Nephron progenitor cell (in vitro differentiated cells): ENCODE data around the gene ADGRD2.
A peak's percentile ranks its signal among the peaks of the same experiment; 100 is the strongest.

Experiments
- DNase-seq: peaks from one replicate; pipeline ENCODE4 v3.0.0; 2021
- H3K27ac Mint-ChIP-seq: 2 replicates; pipeline ENCODE4 v1.8.0; 2021; ENCODE audit warnings: mild to moderate bottlenecking, moderate library complexity, mixed read lengths
- H3K27me3 Mint-ChIP-seq: 2 replicates; pipeline ENCODE4 v1.8.0; 2021; ENCODE audit warnings: mild to moderate bottlenecking, low read depth, mixed read lengths; ENCODE audit not compliant: poor library complexity
- H3K36me3 Mint-ChIP-seq: 2 replicates; pipeline ENCODE4 v1.8.0; 2021; ENCODE audit warnings: low read depth, mixed read lengths
- H3K4me1 Mint-ChIP-seq: 2 replicates; pipeline ENCODE4 v1.8.0; 2021; ENCODE audit warnings: mixed read lengths
- H3K4me3 Mint-ChIP-seq: 2 replicates; pipeline ENCODE4 v1.8.0; 2021; ENCODE audit warnings: mild to moderate bottlenecking, moderate library complexity, mixed read lengths
- H3K9me3 Mint-ChIP-seq: 2 replicates; pipeline ENCODE4 v1.8.0; 2021; ENCODE audit warnings: mild to moderate bottlenecking, moderate library complexity, mixed read lengths
- TF ChIP-seq, protein P1 (sequence below): fragments of 200-600 bp; sonication (generic); IDR thresholded peaks from 2 replicates; pipeline ENCODE4 v1.5.0; 2021; ENCODE audit warnings: antibody characterized with exemption

Gene ADGRD2

DNA sequence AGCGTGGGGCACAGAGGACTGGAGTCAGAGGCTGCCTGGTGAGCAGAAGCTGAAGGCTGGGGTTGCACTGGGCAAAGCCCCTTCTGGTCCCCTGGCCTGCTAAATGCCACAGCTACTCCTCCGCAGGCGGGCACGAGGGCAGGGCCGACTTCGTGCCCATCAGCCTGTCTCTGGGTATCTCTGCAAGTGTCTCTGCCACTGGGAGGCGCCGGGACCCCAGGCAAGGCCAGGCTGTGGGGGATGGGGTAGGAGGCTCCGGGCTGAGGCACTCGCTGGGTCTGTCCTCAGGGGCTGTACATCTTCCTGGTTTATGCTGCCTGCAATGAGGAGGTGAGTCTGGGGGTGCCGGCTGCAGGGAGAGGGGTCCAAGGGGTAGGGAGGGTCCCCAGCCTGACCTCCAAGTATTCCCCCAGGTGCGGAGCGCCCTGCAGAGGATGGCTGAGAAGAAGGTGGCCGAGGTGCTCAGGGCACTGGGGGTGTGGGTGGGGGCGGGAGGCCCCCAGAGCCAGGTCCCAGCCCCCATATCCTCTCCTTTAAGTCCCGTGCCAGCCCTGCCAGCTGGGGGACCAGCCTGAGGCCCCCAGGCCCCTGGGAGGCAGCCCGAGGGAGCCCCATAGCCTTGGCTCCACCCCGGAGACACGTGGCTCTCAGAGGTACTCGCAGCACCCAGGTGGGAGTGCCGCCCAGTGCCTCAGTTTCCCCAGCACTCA is 25.1 kb downstream of the ADGRD2 start:
- TF ChIP-seq, protein P1, sequence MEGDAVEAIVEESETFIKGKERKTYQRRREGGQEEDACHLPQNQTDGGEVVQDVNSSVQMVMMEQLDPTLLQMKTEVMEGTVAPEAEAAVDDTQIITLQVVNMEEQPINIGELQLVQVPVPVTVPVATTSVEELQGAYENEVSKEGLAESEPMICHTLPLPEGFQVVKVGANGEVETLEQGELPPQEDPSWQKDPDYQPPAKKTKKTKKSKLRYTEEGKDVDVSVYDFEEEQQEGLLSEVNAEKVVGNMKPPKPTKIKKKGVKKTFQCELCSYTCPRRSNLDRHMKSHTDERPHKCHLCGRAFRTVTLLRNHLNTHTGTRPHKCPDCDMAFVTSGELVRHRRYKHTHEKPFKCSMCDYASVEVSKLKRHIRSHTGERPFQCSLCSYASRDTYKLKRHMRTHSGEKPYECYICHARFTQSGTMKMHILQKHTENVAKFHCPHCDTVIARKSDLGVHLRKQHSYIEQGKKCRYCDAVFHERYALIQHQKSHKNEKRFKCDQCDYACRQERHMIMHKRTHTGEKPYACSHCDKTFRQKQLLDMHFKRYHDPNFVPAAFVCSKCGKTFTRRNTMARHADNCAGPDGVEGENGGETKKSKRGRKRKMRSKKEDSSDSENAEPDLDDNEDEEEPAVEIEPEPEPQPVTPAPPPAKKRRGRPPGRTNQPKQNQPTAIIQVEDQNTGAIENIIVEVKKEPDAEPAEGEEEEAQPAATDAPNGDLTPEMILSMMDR, result no peak
- H3K27ac Mint-ChIP-seq, result no peak overlapping the region
- H3K4me1 Mint-ChIP-seq, result peaks cover 24% of the 10 kb centered on the region
- H3K4me3 Mint-ChIP-seq, result no peak overlapping the region
- H3K9me3 Mint-ChIP-seq, result no peaks in the 10 kb centered on the region
- no peaks in the 10 kb centered on the region for H3K36me3 Mint-ChIP-seq
- DNase-seq, result no peak
- H3K27me3 Mint-ChIP-seq, result peaks cover 23% of the 10 kb centered on the region

DNA sequence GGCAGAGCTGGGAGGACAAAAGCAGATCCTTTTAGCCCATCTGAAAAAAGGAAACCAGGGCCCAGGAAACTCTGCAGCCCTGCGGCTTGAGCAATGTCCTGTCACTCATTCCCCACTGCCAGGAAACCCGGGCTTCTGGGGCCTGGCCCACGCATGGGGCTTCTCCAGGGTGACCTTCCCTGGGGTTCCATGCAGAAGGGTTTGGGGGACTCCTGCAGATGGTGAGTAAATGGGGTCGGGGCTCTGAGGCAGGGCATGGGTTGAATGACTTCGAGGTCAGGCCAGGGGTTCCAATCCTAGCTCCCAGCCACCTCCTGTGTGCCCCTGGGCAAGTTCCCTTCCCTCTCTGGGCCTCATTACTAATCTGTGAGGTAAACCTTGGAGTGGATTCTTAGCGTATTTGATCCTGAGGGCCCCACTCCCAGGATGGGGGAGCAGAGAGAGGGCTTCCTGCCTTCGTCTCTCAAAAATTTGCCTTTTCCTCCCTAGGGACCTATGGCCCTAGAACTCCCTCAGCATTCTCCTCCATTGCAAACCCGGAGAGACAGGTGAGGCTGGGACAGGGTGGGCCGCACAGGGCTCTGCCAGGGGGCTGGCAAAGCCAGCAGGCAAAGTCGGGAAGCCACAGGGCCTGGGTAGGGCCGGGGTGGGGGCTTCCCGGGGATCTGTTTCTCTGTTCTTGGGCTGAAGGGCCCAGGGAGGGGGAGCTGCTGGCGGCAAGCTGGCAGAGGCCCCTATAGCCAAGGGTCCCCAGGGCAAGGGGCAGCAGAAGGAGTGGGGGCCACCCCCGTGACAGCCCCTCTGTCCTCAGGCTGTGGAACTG is 25.8 kb downstream of the ADGRD2 start:
- no peaks in the 10 kb centered on the region for H3K36me3 Mint-ChIP-seq
- H3K9me3 Mint-ChIP-seq, result no peaks in the 10 kb centered on the region
- H3K4me1 Mint-ChIP-seq, result peaks cover 25% of the 10 kb centered on the region
- peaks cover 28% of the 10 kb centered on the region for H3K27me3 Mint-ChIP-seq
- H3K4me3 Mint-ChIP-seq, result no peak overlapping the region
- TF ChIP-seq, protein P1, result no peak
- no peak for DNase-seq
- no peak overlapping the region for H3K27ac Mint-ChIP-seq

DNA sequence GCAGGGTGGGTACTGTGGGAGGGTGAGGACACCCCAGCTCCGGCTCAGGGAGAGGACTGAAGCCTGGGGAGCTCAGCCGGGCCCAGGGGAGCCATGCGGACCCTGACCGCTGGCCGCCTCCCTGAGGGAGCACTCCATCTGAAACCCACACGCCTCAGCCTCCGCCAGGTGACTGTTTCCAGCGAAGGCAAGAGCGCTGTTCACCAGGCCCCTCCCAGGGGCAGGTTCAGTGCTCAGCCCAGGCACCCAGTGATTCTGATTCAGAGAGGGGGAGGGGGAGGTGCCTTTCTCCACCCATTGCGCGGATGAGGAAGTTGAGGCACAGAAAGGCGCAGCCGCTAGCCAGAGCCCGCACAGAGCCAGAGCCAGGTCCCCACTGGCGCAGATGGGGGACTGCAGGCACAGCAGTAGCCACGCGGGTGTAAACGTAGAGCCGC is 27.0 kb downstream of the ADGRD2 start:
- Mint-ChIP-seq H3K4me1 (peaks cover 25% of the 10 kb centered on the region), H3K36me3 (no peaks in the 10 kb centered on the region), H3K9me3 (no peaks in the 10 kb centered on the region), H3K4me3 (no peak overlapping the region), H3K27me3 (peaks cover 34% of the 10 kb centered on the region), H3K27ac (no peak overlapping the region)
- TF ChIP-seq, protein P1, result no peak
- no peak for DNase-seq

DNA sequence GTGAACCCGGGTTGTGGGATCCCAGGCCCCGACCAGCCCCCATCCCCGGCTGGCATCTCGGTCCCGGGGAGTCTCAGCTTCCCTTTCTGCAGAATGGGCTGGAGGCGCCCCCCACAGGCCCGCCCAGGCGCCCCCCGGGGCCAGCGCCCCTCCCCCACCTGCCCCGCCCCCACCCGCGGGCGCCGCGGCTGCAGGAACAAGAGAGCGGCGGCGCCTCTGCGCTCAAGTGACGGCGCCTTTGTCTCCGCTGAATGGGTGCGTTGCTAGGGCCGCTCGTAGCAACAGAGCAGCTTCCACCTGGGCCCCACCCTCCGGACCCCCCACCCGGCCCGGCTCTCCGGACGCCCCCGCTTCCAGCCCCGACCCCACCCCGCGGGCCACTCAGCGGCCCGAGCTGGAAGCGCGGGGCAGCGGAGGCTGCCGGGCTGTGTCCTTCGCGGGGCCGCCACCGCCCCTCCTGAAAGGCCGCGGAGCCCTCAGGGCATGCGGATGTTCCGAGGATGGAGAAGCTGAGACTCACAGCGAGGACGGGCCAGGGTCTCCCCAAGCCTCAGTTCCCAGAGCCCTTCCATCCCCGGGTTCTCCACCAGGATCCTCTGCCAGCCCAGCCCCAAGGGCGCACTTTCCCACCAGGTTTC is 27.5 kb downstream of the ADGRD2 start:
- H3K4me3 Mint-ChIP-seq, result peak overlapping the region; percentile 76
- TF ChIP-seq, protein P1, result no peak

DNA sequence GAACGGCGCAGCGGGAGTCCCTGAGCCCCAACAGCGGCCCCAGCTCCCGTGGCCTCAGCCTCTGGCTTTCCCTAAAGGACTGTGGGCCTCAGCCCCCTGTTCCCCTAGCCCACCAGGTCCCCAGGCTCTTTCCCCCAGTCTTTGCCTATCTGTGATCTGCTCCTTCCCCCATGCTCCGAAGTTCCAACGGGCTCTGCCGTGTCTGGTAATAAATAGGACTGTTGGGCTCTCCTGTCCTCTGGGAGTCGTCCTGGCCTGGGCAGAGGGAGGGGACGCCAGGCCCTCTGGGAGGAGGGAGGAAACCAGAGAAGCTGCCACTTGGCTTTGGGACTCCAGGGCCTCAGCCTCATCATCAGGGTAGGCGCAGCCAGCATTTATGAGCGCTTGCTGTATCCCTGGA is 28.1 kb downstream of the ADGRD2 start:
- TF ChIP-seq, protein P1, result no peak
- no peaks in the 10 kb centered on the region for H3K36me3 Mint-ChIP-seq
- H3K4me3 Mint-ChIP-seq, result peak overlapping the region; percentile 76
- DNase-seq, result peak; percentile 39
- peaks cover 44% of the 10 kb centered on the region for H3K27me3 Mint-ChIP-seq
- H3K4me1 Mint-ChIP-seq, result peaks cover 18% of the 10 kb centered on the region
- peak overlapping the region; percentile 55 for H3K27ac Mint-ChIP-seq
- no peaks in the 10 kb centered on the region for H3K9me3 Mint-ChIP-seq

More for the DNA sequence above, 27.5 kb downstream of the ADGRD2 start:
- Mint-ChIP-seq H3K27me3 (peaks cover 38% of the 10 kb centered on the region), H3K9me3 (no peaks in the 10 kb centered on the region), H3K4me1 (peaks cover 24% of the 10 kb centered on the region), H3K27ac (no peak overlapping the region), H3K36me3 (no peaks in the 10 kb centered on the region)
- DNase-seq, result peak; percentile 46
